K562 (cell line): ENCODE results near the gene MRPL10.

Experiments
- CBX2 ChIP-seq: fragments of 200-600 bp; sonication (generic); IDR thresholded peaks from one replicate; pipeline ENCODE4 v1.6.1; 2012; ENCODE audit warnings: mild to moderate bottlenecking, low read length, inconsistent platforms; ENCODE audit not compliant: insufficient read depth, poor library complexity, severe bottlenecking
- NCOA2 ChIP-seq, 2 experiments: fragments of 450-650 bp; IDR thresholded peaks; 2 replicates each; pipeline ENCODE4 v1.6.1; 2018; ENCODE audit warnings: mild to moderate bottlenecking in 2 of 2, moderate library complexity in 1 of 2; ENCODE audit not compliant: partially characterized antibody in 2 of 2
- TF ChIP-seq, protein P1 (sequence below), 2 experiments: fragments of 450-650 bp in 1 of 2; sonication (generic) in 1 of 2; formaldehyde crosslinking in 1 of 2; IDR thresholded peaks in 1 of 2; conservative IDR thresholded peaks in 1 of 2; 2 replicates each; pipeline versions ENCODE4 v1.6.1 to v1.8.1; 2016 to 2023; ENCODE audit warnings: mild to moderate bottlenecking in 2 of 2, moderate library complexity in 2 of 2, inconsistent platforms in 1 of 2, missing genetic modification reagents in 1 of 2

DNA sequence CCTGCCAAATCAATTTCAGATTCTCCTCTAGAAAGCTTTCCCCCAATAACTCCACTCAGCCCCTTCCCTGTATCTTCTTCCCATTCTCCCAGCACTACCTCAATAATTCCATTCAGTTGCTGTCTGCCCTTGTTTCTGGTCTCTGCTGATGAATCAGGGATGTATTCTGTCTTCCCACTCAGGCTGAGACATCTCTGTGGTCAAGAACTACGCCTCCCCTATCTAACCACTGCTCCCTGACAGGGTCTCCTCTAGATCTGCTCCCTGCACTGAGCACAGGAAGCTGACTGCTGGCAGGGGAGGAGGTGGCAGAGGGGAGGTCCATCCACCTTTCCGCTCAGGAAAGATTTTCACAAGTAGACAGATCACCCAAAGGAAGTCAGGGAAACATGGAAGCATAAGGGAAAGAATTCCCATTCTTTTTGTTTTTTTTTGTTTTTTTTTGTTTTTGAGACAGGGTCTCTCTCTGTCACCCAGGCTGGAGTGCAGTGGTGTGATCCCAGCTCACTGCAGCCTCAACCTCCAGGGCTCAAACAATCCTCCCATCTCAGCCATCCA lies 47.8 kb upstream of the MRPL10 start:
- TF ChIP-seq CBX2 (no peak), NCOA2 (IDR thresholded peaks at IDR 0.05; ENCODE audit: partially characterized antibody in 2 of 2) (no peak)
- TF ChIP-seq, protein P1, sequence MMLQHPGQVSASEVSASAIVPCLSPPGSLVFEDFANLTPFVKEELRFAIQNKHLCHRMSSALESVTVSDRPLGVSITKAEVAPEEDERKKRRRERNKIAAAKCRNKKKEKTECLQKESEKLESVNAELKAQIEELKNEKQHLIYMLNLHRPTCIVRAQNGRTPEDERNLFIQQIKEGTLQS (IDR thresholded peaks at IDR 0.05): no peak
- TF ChIP-seq, protein P1 (CRISPR knock-in tag; conservative IDR thresholded peaks at IDR 0.05): no peak
